H1 (cell line): Measurements from ENCODE around the gene CEP57L1. TPM values are rescaled to one million over a fixed set of nuclear protein-coding genes. Genes with fewer than 3 reads are reported as not detected.

Experiments used
- CTCF ChIA-PET: fragments of 300-600 bp; sonication (Branson Sonifier 250); formaldehyde crosslinking; loops from one replicate; lab custom pipeline; 2021; ENCODE audit not compliant: partially characterized antibody; lab: Charles Lee
- POLR2A ChIA-PET: fragments of 300-600 bp; sonication (Branson Sonifier 250); formaldehyde crosslinking; loops from one replicate; lab custom pipeline; 2021; ENCODE audit warnings: inconsistent platforms; ENCODE audit not compliant: partially characterized antibody; lab: Charles Lee
- DNase-seq, 2 experiments: peaks; one replicate each; pipeline versions ENCODE4 v3.0.0 to v3.0.0-alpha.2; 2010 to 2022; ENCODE audit warnings: low spot score in 2 of 2, low read depth in 1 of 2, mixed read lengths in 1 of 2
- FAIRE-seq: peaks from 2 replicates; lab custom pipeline; 2011; peaks lifted over from hg19 to GRCh38; lab: Jason Lieb, UNC
- H2AFZ ChIP-seq: 2 replicates; pipeline ENCODE4 v1.8.1; 2012; ENCODE audit warnings: low read length, inconsistent platforms
- H2AK5ac ChIP-seq: 2 replicates; pipeline ENCODE4 v1.6.1; 2013; ENCODE audit warnings: low read depth, low read length
- H2BK120ac ChIP-seq: replicated peaks from 2 replicates; pipeline ENCODE3; 2013; ENCODE audit warnings: low read depth, low read length, inconsistent platforms
- H2BK12ac ChIP-seq: 2 replicates; pipeline ENCODE4 v1.6.1; 2013; ENCODE audit warnings: low read depth, low read length
- H2BK15ac ChIP-seq: 2 replicates; pipeline ENCODE4 v1.6.1; 2013; ENCODE audit warnings: low read length
- H2BK20ac ChIP-seq: 2 replicates; pipeline ENCODE4 v1.6.1; 2013; ENCODE audit warnings: low read length
- H2BK5ac ChIP-seq: 2 replicates; pipeline ENCODE4 v1.6.1; 2013; ENCODE audit warnings: low read depth, low read length
- H3K14ac ChIP-seq: 2 replicates; pipeline ENCODE4 v1.6.1; 2013; ENCODE audit warnings: inconsistent platforms; ENCODE audit not compliant: insufficient read length
- H3K18ac ChIP-seq: 2 replicates; pipeline ENCODE4 v1.6.1; 2013; ENCODE audit warnings: low read length; ENCODE audit errors: extremely low read depth
- H3K23ac ChIP-seq: 2 replicates; pipeline ENCODE4 v1.6.1; 2013; ENCODE audit warnings: inconsistent platforms; ENCODE audit not compliant: insufficient read length
- H3K23me2 ChIP-seq: 2 replicates; pipeline ENCODE4 v1.6.1; 2013; ENCODE audit warnings: low read depth, low read length
- H3K27ac ChIP-seq: 2 replicates; pipeline ENCODE4 v1.6.1; 2011; ENCODE audit warnings: low read depth, low read length, inconsistent platforms
- H3K27me3 ChIP-seq, 4 experiments: replicated peaks in 1 of 4; 1 replicate in 1 of 4; 2 replicates in 3 of 4; pipeline versions ENCODE4 v1.6.1 to v1.8.1; 2011 to 2013; ENCODE audit warnings: low read length in 3 of 4, mild to moderate bottlenecking in 3 of 4, inconsistent platforms in 2 of 4, mixed read lengths in 2 of 4, moderate library complexity in 1 of 4; ENCODE audit not compliant: control insufficient read depth in 3 of 4, insufficient read depth in 3 of 4; ENCODE audit errors: extremely low read depth in 1 of 4
- H3K36me3 ChIP-seq, 4 experiments: 2 replicates each; pipeline versions ENCODE4 v1.6.1 to v1.8.1; 2011 to 2013; ENCODE audit warnings: mild to moderate bottlenecking in 4 of 4, low read length in 3 of 4, moderate library complexity in 2 of 4, control low read depth in 1 of 4, inconsistent platforms in 1 of 4; ENCODE audit not compliant: insufficient read depth in 4 of 4, control insufficient read depth in 2 of 4
- H3K4ac ChIP-seq: replicated peaks from 2 replicates; pipeline ENCODE3; 2013; ENCODE audit warnings: low read length, low read depth, mixed read lengths, inconsistent platforms; ENCODE audit not compliant: insufficient read length
- H3K4me1 ChIP-seq, 4 experiments: replicated peaks in 1 of 4; 1 replicate in 1 of 4; 2 replicates in 3 of 4; pipeline versions ENCODE4 v1.6.1 to v1.8.1; 2011 to 2013; ENCODE audit warnings: low read length in 3 of 4, inconsistent platforms in 2 of 4, mixed read lengths in 1 of 4; ENCODE audit not compliant: insufficient read depth in 4 of 4, control insufficient read depth in 3 of 4
- H3K4me2 ChIP-seq, 2 experiments: 2 replicates each; pipeline versions ENCODE4 v1.6.1 to v1.8.1; 2011 to 2013; ENCODE audit warnings: low read depth in 2 of 2, low read length in 2 of 2, control low read depth in 1 of 2, inconsistent platforms in 1 of 2, mild to moderate bottlenecking in 1 of 2; ENCODE audit not compliant: insufficient read depth in 1 of 2
- H3K4me3 ChIP-seq, 4 experiments: fragments of 200-600, 300-600 bp in 1 of 4; sonication (generic), shearing (Covaris generic), sonication (Bioruptor Twin) in 1 of 4; 2 replicates each; pipeline versions ENCODE4 v1.5.1 to v1.8.1; 2011 to 2016; ENCODE audit warnings: low read length in 4 of 4, low read depth in 3 of 4, control low read depth in 2 of 4, inconsistent platforms in 2 of 4, mild to moderate bottlenecking in 2 of 4, mixed read lengths in 1 of 4, moderate library complexity in 1 of 4; ENCODE audit not compliant: insufficient read depth in 2 of 4; ENCODE audit errors: extremely low read depth in 1 of 4
- H3K56ac ChIP-seq: replicated peaks from 2 replicates; pipeline ENCODE3; 2013; ENCODE audit warnings: low read depth, mild to moderate bottlenecking, mixed read lengths, low read length, inconsistent platforms; ENCODE audit not compliant: insufficient read length
- H3K79me1 ChIP-seq: 2 replicates; pipeline ENCODE4 v1.6.1; 2013; ENCODE audit warnings: low read depth, low read length, control low read depth
- H3K79me2 ChIP-seq, 2 experiments: 2 replicates each; pipeline versions ENCODE4 v1.6.1 to v1.8.1; 2012 to 2013; ENCODE audit warnings: low read length in 2 of 2, mild to moderate bottlenecking in 2 of 2, inconsistent platforms in 1 of 2; ENCODE audit not compliant: insufficient read depth in 2 of 2, control insufficient read depth in 1 of 2
- H3K9ac ChIP-seq, 4 experiments: replicated peaks in 1 of 4; 1 replicate in 1 of 4; 2 replicates in 3 of 4; pipeline versions ENCODE4 v1.6.1 to v1.8.1; 2011 to 2013; ENCODE audit warnings: low read depth in 3 of 4, low read length in 3 of 4, control low read depth in 2 of 4, mild to moderate bottlenecking in 2 of 4, moderate library complexity in 2 of 4, inconsistent platforms in 1 of 4; ENCODE audit errors: extremely low read depth in 1 of 4
- H3K9me3 ChIP-seq, 2 experiments: 2 replicates each; pipeline versions ENCODE4 v1.6.1 to v1.8.1; 2012 to 2013; ENCODE audit warnings: mild to moderate bottlenecking in 2 of 2, moderate library complexity in 2 of 2, control low read depth in 1 of 2, inconsistent platforms in 1 of 2, low read depth in 1 of 2, low read length in 1 of 2, mixed read lengths in 1 of 2; ENCODE audit not compliant: insufficient read depth in 2 of 2
- H4K20me1 ChIP-seq, 2 experiments: replicated peaks in 1 of 2; 2 replicates each; pipeline versions ENCODE3 to v1.8.1; 2011 to 2013; ENCODE audit warnings: inconsistent platforms in 2 of 2, low read length in 2 of 2, mild to moderate bottlenecking in 1 of 2; ENCODE audit not compliant: insufficient read depth in 2 of 2, control insufficient read depth in 1 of 2
- H4K5ac ChIP-seq: 2 replicates; pipeline ENCODE4 v1.6.1; 2013; ENCODE audit warnings: low read length, low read depth, mixed read lengths, inconsistent platforms; ENCODE audit not compliant: insufficient read length
- H4K8ac ChIP-seq: 2 replicates; pipeline ENCODE4 v1.8.0; 2013; ENCODE audit warnings: mild to moderate bottlenecking, moderate library complexity, low read length, inconsistent platforms; ENCODE audit not compliant: insufficient read depth; ENCODE audit errors: extremely low read depth
- H4K91ac ChIP-seq: replicated peaks from 2 replicates; pipeline ENCODE3; 2013; ENCODE audit warnings: low read length, mixed read lengths, inconsistent platforms; ENCODE audit not compliant: insufficient read length
- HDAC2 ChIP-seq, 2 experiments: fragments of 300-600 bp in 1 of 2; sonication (generic) in 1 of 2; IDR thresholded peaks; 2 replicates each; pipeline ENCODE4 v1.6.1; 2011 to 2012; ENCODE audit warnings: low read depth in 2 of 2, low read length in 2 of 2, mild to moderate bottlenecking in 2 of 2, moderate library complexity in 2 of 2, borderline replicate concordance in 1 of 2, inconsistent platforms in 1 of 2
- TAF1 ChIP-seq: IDR thresholded peaks from 2 replicates; pipeline ENCODE4 v1.6.1; 2011; ENCODE audit warnings: mild to moderate bottlenecking, low read depth, low read length
- WGBS, 2 experiments: shearing (Covaris generic) in 1 of 2; methylation state at CpG; one replicate each; pipeline versions ENCODE4 v1.1.6 to v1.1.7; 2013 to 2015; ENCODE audit warnings: low lambda C conversion rate in 2 of 2, mixed read lengths in 2 of 2, inconsistent platforms in 1 of 2, low coverage in 1 of 2, missing lambda C conversion rate in 1 of 2; ENCODE audit not compliant: insufficient replicate concordance in 2 of 2, insufficient coverage in 1 of 2, insufficient read length in 1 of 2; ENCODE audit errors: extremely low coverage in 1 of 2, missing lambda C conversion rate in 1 of 2; 5-methylcytosine and 5-hydroxymethylcytosine counted together
- polyA plus RNA-seq, 7 experiments: library from polyadenylated mRNA; depleted of rRNA in 3 of 7; stranded (reverse) in 5 of 7; unstranded in 2 of 7; fragments of >200 nt in 5 of 7; fragments of 200-250 nt in 2 of 7; gene quantifications; 1 replicate in 5 of 7; 2 replicates in 1 of 7; 4 replicates in 1 of 7; pipeline versions ENCODE4 v1.2.1 to v1.2.3, GENCODE V29; 2011 to 2013; ENCODE audit warnings: missing spikeins in 2 of 7, mixed read lengths in 2 of 7
- total RNA-seq: library from RNA; stranded (reverse); fragmentation: NEBNext Ultra II Directional; extraction: Animal tissue kit (Norgen Biotek cat#: 25700); gene quantifications from 2 replicates; pipeline ENCODE4 v1.2.1, GENCODE V29; 2021

The CEP57L1 gene
- total and polyA plus RNA-seq, 2 of the 8 experiments (the other 6 are each of a cell fraction or from before 2014, with no cell fraction given), result 3.6 to 11.5 TPM

DNA sequence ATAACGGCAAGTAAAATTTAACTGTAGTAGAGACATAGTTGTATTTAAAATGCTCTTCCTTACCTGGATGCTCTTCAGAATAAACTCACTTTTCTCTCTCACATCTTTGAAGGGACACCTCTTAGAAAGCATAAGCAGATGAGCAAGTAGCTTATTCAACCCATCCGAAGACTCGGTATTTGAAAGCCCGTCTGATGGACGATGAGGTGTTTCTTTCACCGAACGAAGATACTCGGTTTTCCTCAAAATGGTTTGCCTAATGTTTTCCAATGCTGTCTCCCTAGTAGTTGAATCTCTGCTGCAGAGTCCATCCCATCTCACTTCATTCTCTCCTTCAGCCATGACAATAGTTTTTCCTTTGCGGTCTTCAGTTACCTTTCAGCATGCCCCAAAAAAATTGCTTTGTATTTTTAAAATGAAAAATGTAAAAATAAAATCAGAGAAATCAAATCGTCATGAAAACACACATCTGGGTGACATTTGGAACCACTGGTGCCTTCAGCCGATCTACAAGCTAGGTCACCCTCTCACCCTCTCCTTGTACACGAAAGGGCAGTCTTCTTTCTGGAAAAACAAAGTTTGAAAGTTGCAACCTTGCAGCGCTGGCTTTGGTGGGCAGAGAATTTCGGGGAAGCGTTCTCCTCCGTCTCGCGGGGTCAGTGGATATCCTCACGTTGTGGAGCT is 1.4 kb upstream of the CEP57L1 start:
- Histone ChIP-seq H3K79me1 (no peaks in the 10 kb centered on the region), H3K4ac (no peak overlapping the region), H3K27me3 (no peaks in the 10 kb centered on the region), H2BK20ac (no peak overlapping the region), H4K8ac (no peak overlapping the region), H3K79me2 (peaks cover 0 to 6% of the 10 kb centered on the region in 2 experiments; a peak in 2 of 4 replicates), H2BK12ac (no peak overlapping the region), H3K23ac (no peak overlapping the region), H4K5ac (no peak overlapping the region), H3K23me2 (peaks cover 10% of the 10 kb centered on the region), H3K9me3 (no peaks in the 10 kb centered on the region), H2BK5ac (no peak overlapping the region), H2AK5ac (no peak overlapping the region), H3K4me3 (peak overlapping the region; percentile 78 to 95 (median 94)), H3K18ac (no peak overlapping the region), H2AFZ (0 out of 2 replicates have a peak overlapping the region, but pooled peaks have one; percentile 60), H3K36me3 (no peaks in the 10 kb centered on the region), H2BK120ac (no peak overlapping the region), H3K14ac (no peak overlapping the region), H4K20me1 (peaks cover 0 to 2% of the 10 kb centered on the region in 2 experiments), H3K4me2 (peak overlapping the region; percentile 85 to 96), H3K56ac (no peak overlapping the region), H2BK15ac (no peak overlapping the region), H3K27ac (no peak overlapping the region), H3K9ac (peak overlapping the region; percentile 26 to 64 (median 40); a peak in 4 of 7 replicates), H4K91ac (no peak overlapping the region), H3K4me1 (0 out of 7 replicates have a peak, but pooled peaks cover 0 to 2% (median 0%) of the 10 kb centered on the region in 4 experiments)
- WGBS, 2 experiments, result 6% methylated on average over 19 of the region's 19 CpGs; no CpG with 5 or more reads in 1 of the 2 experiments
- ChIA-PET POLR2A (interaction anchor here (0.7 to 2.2 kb wide), 7 partner anchors 10 to 535 kb away, joined by 3 to 10 read pairs (median 3); partner anchors contain the start of gene CD164), CTCF (interaction anchor here (1.0 to 1.6 kb wide), 5 partner anchors 12 to 261 kb away, joined by 3 to 6 read pairs (median 3); no protein-coding TSS in a partner anchor)
- DNase-seq (no peak), FAIRE-seq (no peak)
- 0 out of 4 replicates have a peak, but pooled peaks of 1 of the 2 experiments have one; percentile 45 for TF ChIP-seq HDAC2 (IDR thresholded peaks at IDR 0.05; ENCODE audit: borderline replicate concordance in 1 of 2, low read depth in 2 of 2, low read length in 2 of 2)
- TF ChIP-seq TAF1, result no peak
